ENCODE results near the gene LHX3. TPM values are rescaled to one million over a fixed set of nuclear protein-coding genes. Genes with fewer than 3 reads are reported as not detected.

The LHX3 gene
- total RNA-seq, 1 donor from 2014 or later: not detected

- Mint-ChIP-seq H3K4me1 (ENCODE audit: low read depth) (no peaks in the 10 kb centered on the region), H3K4me3 (no peak overlapping the region), H3K9me3 (no peaks in the 10 kb centered on the region), H3K27ac (no peak overlapping the region), H3K27me3 (ENCODE audit: insufficient read depth) (peaks cover 26% of the 10 kb centered on the region), H3K36me3 (ENCODE audit: low read depth) (peaks cover 10% of the 10 kb centered on the region)
- intact Hi-C loops (cut with micrococcal nuclease): no loop called here
- no peak for DNase-seq (ENCODE audit: low spot score)
Measured at GRCh38 chr9:136204145-136204805, 653 bp downstream of the LHX3 start.

DNA sequence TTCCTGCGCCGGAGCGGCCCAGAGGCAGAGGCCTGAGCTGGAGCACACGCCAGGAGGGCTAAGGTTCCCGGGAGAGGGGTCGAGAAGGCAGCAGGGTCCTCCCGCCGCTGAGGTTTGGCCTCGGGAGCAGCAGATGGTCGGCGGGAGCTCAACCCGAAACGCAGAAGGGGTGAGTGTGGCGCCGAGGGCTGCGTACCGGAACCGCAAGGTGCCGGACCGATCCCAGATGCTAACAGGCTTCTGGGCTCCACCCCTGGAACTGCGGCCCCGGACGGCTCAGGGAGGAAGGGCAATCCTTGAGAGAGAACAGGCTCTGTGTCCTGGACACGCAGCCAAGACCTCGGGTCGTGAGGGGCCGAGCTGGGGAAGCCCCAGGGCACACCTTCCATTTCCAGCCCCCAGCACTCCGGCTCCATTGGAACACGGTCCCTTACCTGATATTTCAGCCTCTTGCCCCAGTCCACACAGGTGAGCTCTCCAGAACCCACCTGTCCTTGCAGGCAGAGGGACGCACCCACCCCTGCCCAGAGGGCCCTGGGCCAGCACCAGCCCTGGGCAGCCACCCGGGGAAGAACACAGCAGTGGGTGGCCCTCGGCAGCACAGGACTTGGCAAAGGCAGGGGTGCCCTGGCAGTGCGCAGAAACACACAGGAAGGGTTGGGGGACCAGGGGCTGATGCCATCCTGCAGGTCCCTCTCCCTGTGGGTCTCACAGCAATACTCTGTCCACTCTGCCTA lies 1.4 kb downstream of the LHX3 start:
- Mint-ChIP-seq H3K9me3 (no peaks in the 10 kb centered on the region), H3K4me1 (ENCODE audit: low read depth) (no peaks in the 10 kb centered on the region), H3K27me3 (ENCODE audit: insufficient read depth) (peaks cover 26% of the 10 kb centered on the region), H3K4me3 (no peak overlapping the region), H3K36me3 (ENCODE audit: low read depth) (peaks cover 10% of the 10 kb centered on the region), H3K27ac (no peak overlapping the region)
- intact Hi-C loops (cut with micrococcal nuclease): no loop called here
- no peak for DNase-seq (ENCODE audit: low spot score)

DNA sequence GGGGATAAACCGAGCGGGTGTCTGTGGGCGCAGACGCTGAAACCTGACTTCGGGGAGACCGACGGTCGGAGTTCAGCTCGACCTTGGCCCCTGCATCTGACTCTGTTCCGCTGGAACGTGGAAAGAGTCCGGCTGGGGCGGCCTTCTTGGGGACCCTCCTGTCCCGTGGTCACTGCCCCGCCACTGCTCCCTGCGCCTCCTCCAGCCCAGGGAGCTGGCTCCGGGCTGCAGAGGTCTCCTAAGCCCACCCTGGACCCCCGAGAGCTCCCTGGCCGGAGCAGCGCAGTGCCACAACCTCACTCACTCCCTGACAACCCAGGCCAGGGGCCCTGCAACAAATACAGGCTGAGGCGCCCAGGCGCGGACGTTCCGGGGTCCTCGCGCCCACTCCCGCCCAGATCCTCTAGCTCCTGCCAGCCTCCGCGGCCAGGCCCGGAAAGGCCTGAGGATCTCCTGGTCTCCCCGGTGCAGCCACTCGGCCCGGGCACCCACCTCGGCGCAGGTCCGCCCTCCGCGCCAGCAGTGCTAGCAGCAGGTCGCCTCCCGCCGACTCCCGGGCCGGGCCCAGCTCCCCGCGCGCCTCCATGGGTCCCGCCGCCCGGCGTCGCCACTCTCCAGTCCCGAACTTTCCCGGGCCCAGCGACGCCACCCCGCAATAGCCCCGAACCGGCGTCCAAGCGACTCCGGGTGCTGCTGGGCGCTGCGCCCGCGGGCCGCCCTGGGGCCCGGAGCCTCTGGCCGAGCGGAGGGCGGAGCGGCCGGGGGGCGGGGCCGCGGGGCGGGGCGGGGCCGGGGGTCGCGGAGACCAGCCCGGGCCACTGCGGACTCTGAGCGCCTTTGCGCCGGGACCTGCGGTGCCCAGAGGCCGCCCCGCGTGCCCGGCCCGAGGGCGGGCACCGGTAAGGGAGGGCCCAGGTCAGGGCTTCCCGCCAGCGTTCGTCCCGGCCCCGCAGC lies 2.2 kb downstream of the LHX3 start:
- H3K4me1 Mint-ChIP-seq (ENCODE audit: low read depth): no peaks in the 10 kb centered on the region

GRCh38 chr9:136201609-136202453 lies 3.1 kb downstream of the LHX3 start:
- Mint-ChIP-seq H3K27me3 (ENCODE audit: insufficient read depth) (peaks cover 36% of the 10 kb centered on the region), H3K4me1 (ENCODE audit: low read depth) (peaks cover 2% of the 10 kb centered on the region), H3K36me3 (ENCODE audit: low read depth) (peaks cover 2% of the 10 kb centered on the region), H3K4me3 (no peak overlapping the region), H3K9me3 (no peaks in the 10 kb centered on the region), H3K27ac (no peak overlapping the region)
- no peak for DNase-seq (ENCODE audit: low spot score)
- intact Hi-C loops (cut with micrococcal nuclease): no loop called here

More for the DNA sequence above, 2.2 kb downstream of the LHX3 start:
- H3K36me3 Mint-ChIP-seq (ENCODE audit: low read depth): peaks cover 8% of the 10 kb centered on the region
- H3K9me3 Mint-ChIP-seq: no peaks in the 10 kb centered on the region
- DNase-seq (ENCODE audit: low spot score): no peak
- intact Hi-C loops (cut with micrococcal nuclease): no loop called here
- H3K27ac Mint-ChIP-seq: no peak overlapping the region
- H3K27me3 Mint-ChIP-seq (ENCODE audit: insufficient read depth): peaks cover 35% of the 10 kb centered on the region
- H3K4me3 Mint-ChIP-seq: no peak overlapping the region

DNA sequence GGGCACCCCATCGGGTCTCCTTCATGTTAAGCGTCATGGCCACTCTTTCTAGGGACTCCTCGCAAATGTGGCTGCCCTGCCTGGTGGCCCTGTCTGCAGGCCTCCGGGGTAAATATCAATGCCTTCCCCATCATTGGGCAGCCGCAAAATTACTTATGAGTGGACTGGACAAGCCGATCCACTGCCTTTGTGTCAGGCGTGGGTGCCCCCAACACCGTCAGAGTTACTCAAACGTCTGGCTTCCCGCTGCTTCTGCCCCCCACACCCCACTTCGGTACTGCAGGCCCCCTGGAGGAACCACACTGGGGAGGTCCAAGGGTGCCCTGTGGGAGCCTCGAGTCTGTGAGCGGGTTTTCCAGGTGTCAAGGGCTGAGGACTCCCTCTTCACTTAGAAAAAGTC lies 3.8 kb downstream of the LHX3 start:
- H3K4me1 Mint-ChIP-seq (ENCODE audit: low read depth): peaks cover 5% of the 10 kb centered on the region
- no peak overlapping the region for H3K4me3 Mint-ChIP-seq
- H3K9me3 Mint-ChIP-seq: no peaks in the 10 kb centered on the region
- peaks cover 2% of the 10 kb centered on the region for H3K36me3 Mint-ChIP-seq (ENCODE audit: low read depth)
- no peak overlapping the region for H3K27ac Mint-ChIP-seq
- no peak for DNase-seq (ENCODE audit: low spot score)
- H3K27me3 Mint-ChIP-seq (ENCODE audit: insufficient read depth): peaks cover 42% of the 10 kb centered on the region
- intact Hi-C loops (cut with micrococcal nuclease): no loop called here

DNA sequence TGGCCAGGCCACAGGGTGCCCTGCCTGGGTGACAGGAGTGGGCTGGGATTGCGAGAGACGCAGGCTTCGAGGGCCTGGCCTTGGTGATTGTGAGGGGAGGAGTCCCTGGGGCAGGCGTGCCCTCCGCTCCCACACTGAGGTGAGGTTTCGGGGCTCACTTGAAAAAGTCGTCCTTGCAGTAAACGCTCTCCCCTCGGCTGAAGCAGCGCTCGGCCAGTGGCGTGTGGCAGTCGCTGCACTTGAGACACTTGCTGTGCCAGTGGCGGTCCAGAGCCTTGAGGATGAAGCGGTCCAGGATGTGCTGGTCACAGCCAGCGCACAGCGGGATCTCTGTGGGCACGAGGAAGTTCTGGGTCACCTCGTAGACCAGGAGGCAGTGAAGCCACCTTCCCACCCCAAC lies 4.5 kb downstream of the LHX3 start:
- Mint-ChIP-seq H3K9me3 (no peaks in the 10 kb centered on the region), H3K36me3 (ENCODE audit: low read depth) (no peaks in the 10 kb centered on the region), H3K4me3 (no peak overlapping the region), H3K27ac (peak overlapping the region; percentile 18), H3K4me1 (ENCODE audit: low read depth) (peaks cover 5% of the 10 kb centered on the region), H3K27me3 (ENCODE audit: insufficient read depth) (peaks cover 47% of the 10 kb centered on the region)
- DNase-seq (ENCODE audit: low spot score): no peak
- intact Hi-C loops (cut with micrococcal nuclease): no loop called here

DNA sequence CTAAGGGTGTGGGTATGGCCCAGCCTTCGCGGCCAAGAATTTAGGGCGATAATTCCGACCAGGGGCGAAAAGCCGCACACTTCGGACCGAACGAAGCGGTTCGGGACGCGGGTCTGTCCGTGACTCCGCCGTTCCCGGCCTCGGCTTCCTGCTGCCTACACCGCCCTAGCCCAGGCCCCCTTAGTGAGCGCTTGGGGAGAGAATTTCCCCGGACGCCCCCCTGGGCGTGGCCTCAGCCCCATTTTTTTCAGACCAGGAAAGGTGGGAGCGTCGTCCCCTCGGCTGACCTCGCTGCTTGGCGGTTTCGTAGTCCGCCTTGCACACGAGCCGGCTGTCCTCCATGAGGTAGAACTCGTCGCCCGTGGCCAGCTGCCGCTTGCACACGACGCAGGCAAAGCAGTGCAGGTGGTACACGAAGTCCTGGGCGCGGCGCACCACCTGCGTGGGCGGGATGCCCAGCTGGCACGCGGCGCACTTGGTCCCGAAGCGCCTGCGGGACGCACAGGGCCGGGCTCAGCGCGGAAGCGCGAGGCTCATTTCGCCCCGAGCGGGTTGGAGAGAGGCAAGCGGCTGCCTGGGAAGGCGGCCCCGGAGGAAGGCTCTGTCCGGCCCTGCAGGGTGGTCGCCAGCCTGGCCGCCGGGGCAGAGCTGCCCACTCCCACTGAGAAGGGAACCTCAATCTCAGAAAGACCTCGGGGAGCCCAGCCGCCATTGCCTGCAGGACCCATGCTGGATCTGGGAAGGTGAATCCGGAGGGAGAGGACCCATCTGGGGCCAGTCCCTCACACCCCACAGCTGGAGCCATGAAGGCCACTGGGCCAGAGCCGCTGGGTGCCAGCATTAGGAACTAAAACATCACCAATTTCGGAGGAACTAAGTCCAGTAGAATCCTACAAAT lies 5.3 kb downstream of the LHX3 start:
- no peak for DNase-seq (ENCODE audit: low spot score)
- Mint-ChIP-seq H3K9me3 (no peaks in the 10 kb centered on the region), H3K4me3 (no peak overlapping the region)

DNA sequence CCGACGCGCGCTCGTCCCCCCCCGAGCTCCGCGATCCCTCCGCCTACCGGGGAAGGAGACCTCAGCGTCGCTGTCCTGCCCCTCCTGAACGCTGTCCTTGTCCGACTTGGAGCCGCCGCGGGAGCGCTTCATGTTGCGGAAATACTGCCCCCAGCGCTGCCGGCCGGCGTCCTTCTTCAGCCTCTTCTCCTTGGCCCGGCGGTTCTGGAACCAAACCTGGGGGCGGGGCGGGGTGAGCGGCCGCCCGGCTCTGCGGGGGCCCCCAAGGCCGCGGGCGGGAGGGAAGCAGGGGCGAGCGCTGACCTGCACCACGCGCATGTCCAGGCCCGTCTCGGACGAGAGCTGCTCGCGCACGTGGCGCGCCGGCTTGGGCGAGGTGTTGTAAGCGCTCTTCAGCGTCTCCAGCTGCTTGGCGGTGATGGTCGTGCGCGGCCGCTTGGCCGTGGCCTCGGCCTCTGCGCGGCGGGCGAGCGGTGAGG lies 6.3 kb downstream of the LHX3 start:
- DNase-seq (ENCODE audit: low spot score): no peak
- Mint-ChIP-seq H3K27ac (no peak overlapping the region), H3K9me3 (no peaks in the 10 kb centered on the region), H3K4me1 (ENCODE audit: low read depth) (peaks cover 5% of the 10 kb centered on the region), H3K36me3 (ENCODE audit: low read depth) (no peaks in the 10 kb centered on the region), H3K4me3 (no peak overlapping the region), H3K27me3 (ENCODE audit: insufficient read depth) (peaks cover 49% of the 10 kb centered on the region)
- intact Hi-C loops (cut with micrococcal nuclease): no loop called here

More for the DNA sequence above, 5.3 kb downstream of the LHX3 start:
- H3K36me3 Mint-ChIP-seq (ENCODE audit: low read depth): no peaks in the 10 kb centered on the region
- H3K27me3 Mint-ChIP-seq (ENCODE audit: insufficient read depth): peaks cover 52% of the 10 kb centered on the region
- H3K27ac Mint-ChIP-seq: no peak overlapping the region
- intact Hi-C loops (cut with micrococcal nuclease): no loop called here
- H3K4me1 Mint-ChIP-seq (ENCODE audit: low read depth): peaks cover 5% of the 10 kb centered on the region

- H3K36me3 Mint-ChIP-seq (ENCODE audit: low read depth): no peaks in the 10 kb centered on the region
- H3K4me3 Mint-ChIP-seq: no peak overlapping the region
- H3K4me1 Mint-ChIP-seq (ENCODE audit: low read depth): peaks cover 5% of the 10 kb centered on the region
- no peaks in the 10 kb centered on the region for H3K9me3 Mint-ChIP-seq
- no peak for DNase-seq (ENCODE audit: low spot score)
- peaks cover 48% of the 10 kb centered on the region for H3K27me3 Mint-ChIP-seq (ENCODE audit: insufficient read depth)
- intact Hi-C loops (cut with micrococcal nuclease): no loop called here
- no peak overlapping the region for H3K27ac Mint-ChIP-seq
Measured at GRCh38 chr9:136197930-136198604, 6.9 kb downstream of the LHX3 start.

DNA sequence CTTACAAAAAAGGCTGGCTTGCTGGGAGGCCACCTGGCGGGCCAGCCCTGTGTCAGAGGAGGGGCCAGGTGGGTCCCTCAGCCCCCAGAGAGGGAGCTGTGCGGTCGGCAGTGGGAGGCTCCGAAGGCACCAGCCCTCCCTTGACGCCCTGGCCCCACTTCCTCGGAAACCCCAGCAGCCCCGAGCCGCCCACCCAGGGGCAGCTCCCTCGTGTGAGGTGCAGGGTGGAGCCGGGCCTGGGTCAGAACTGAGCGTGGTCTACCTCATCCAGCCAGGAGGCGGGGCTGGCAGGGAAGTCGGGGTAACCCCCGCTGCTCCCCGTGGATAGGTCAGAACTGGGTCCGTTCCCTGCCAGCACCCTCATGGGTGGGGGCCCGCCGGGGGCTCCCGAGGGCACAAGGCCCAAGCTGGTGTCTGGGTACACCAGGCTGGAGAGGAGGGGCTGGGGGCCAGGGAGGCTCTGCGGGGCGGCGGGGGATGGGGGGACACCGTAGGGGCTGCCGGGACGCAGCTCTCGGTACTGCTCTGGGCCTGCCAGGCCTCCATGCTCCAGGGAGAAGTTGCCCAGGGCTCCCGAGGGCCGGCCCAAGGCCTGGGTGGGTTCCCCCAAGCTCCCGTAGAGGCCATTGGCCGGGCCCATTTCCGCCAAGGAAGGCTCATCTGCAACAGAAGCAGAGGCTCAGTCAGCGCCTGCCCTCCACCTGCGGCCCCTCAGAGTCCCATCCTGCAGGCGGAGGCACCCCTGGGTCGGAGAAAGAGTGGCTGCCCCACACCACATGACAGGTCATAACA lies 7.6 kb downstream of the LHX3 start:
- Mint-ChIP-seq H3K4me3 (no peak overlapping the region), H3K36me3 (ENCODE audit: low read depth) (no peaks in the 10 kb centered on the region), H3K27ac (no peak overlapping the region), H3K9me3 (no peaks in the 10 kb centered on the region), H3K27me3 (ENCODE audit: insufficient read depth) (peaks cover 52% of the 10 kb centered on the region), H3K4me1 (ENCODE audit: low read depth) (peaks cover 5% of the 10 kb centered on the region)
- DNase-seq (ENCODE audit: low spot score): no peak
- intact Hi-C loops (cut with micrococcal nuclease): no loop called here
